ENCODE results near the gene UGT2B10. TPM values are rescaled to one million over a fixed set of nuclear protein-coding genes. Genes with fewer than 3 reads are reported as not detected.
A peak's percentile ranks its signal among the peaks of the same experiment; 100 is the strongest.

Gene UGT2B10
- total and polyA plus RNA-seq, 2 of the 13 experiments (the other 11 are each of a cell fraction or from before 2014, with no cell fraction given), result 107 to 148 TPM

DNA sequence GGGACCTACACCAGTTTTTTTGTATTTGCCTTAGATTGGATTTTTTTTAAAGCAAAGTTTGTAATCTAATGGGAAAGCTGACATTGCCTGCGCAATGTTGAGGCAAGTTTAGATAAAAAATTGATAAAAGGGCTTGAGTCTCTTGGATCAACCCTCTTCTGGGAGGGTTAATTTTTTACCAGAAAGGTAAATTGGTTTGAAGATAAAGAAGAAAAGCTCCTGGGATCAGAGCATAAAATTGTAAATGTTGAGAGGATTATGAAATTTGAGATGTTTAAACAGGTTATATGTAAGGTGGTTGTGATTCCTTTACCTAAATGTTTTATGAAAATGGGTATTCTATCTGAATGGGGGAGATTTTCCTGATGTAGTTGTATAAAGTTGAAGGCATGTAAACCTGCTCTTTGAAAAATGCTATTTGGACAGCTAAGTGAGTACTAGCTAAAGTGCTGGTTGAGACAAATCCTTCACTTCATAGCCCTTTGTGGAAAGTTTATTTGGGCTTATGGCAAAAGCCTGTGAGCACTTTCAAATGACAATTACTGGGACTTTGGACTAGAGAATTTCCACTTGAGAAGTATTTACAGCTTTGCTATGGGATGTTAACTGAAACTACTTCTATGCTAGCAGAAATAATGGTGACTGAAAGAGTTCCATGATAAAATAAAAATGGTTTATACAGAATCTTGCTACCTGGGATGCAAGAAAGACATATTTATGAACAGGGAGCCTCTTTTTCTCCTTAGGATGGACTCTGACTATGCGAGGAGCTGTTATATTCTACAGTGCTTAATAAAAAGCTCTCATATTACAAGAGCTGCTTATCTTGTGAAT is 56.2 kb downstream of the UGT2B10 start (continued):
- TF ChIP-seq EHMT2 (IDR thresholded peaks at IDR 0.05; ENCODE audit: borderline replicate concordance, low read depth, low read length) (peak; percentile 75), SALL1 (CRISPR knock-in tag; IDR thresholded peaks at IDR 0.05) (0 out of 2 replicates have a peak, but pooled peaks have one; percentile 26), MTF1 (CRISPR knock-in tag; IDR thresholded peaks at IDR 0.05) (no peak), NKX3-1 (CRISPR knock-in tag; IDR thresholded peaks at IDR 0.05) (0 out of 2 replicates have a peak, but pooled peaks have one; percentile 46), NR2F6 (IDR thresholded peaks at IDR 0.05) (peak; percentile 53), NR2F6 (CRISPR knock-in tag; IDR thresholded peaks at IDR 0.05) (no peak), SSRP1 (CRISPR knock-in tag; IDR thresholded peaks at IDR 0.05) (peak; percentile 16; the same call in 1 of the 2 replicates), ZNF260 (CRISPR knock-in tag; IDR thresholded peaks at IDR 0.05; ENCODE audit: borderline replicate concordance, low read depth) (no peak), CBFB (CRISPR knock-in tag; IDR thresholded peaks at IDR 0.05) (no peak), ZNF253 (CRISPR knock-in tag; IDR thresholded peaks at IDR 0.05; ENCODE audit: borderline replicate concordance) (no peak), ZNF546 (CRISPR knock-in tag; conservative IDR thresholded peaks at IDR 0.05) (no peak), TARDBP (CRISPR knock-in tag; IDR thresholded peaks at IDR 0.05) (peak; percentile 37; the same call in 1 of the 2 replicates), ZNF563 (CRISPR knock-in tag; IDR thresholded peaks at IDR 0.05) (no peak), ZNF326 (CRISPR knock-in tag; IDR thresholded peaks at IDR 0.05; ENCODE audit: borderline replicate concordance) (no peak), GATA4 (IDR thresholded peaks at IDR 0.05; ENCODE audit: borderline replicate concordance, low read depth) (peak; percentile 87; the same call in 1 of the 2 replicates), ZNF235 (CRISPR knock-in tag; IDR thresholded peaks at IDR 0.05; ENCODE audit: borderline replicate concordance) (no peak), HCFC1 (IDR thresholded peaks at IDR 0.05; ENCODE audit: low read depth, low read length) (no peak), FOXJ3 (CRISPR knock-in tag; IDR thresholded peaks at IDR 0.05; ENCODE audit: borderline replicate concordance) (peak; percentile 18; the same call in 1 of the 2 replicates), HNRNPLL (IDR thresholded peaks at IDR 0.05; ENCODE audit: low read depth, low read length, poor library complexity, severe bottlenecking) (no peak), ZNF446 (CRISPR knock-in tag; IDR thresholded peaks at IDR 0.05) (no peak), ELF4 (CRISPR knock-in tag; IDR thresholded peaks at IDR 0.05; ENCODE audit: borderline replicate concordance) (no peak), ZNF468 (CRISPR knock-in tag; IDR thresholded peaks at IDR 0.05) (no peak)
- TF ChIP-seq, protein P1, sequence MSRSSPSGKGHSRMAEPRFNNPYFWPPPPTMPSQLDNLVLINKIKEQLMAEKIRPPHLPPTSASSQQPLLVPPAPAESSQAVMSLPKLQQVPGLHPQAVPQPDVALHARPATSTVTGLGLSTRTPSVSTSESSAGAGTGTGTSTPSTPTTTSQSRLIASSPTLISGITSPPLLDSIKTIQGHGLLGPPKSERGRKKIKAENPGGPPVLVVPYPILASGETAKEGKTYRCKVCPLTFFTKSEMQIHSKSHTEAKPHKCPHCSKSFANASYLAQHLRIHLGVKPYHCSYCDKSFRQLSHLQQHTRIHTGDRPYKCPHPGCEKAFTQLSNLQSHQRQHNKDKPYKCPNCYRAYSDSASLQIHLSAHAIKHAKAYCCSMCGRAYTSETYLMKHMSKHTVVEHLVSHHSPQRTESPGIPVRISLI (CRISPR knock-in tag; IDR thresholded peaks at IDR 0.05; ENCODE audit: borderline replicate concordance), result peak; percentile 76; the same call in 1 of the 2 replicates
- TF ChIP-seq, protein P2, sequence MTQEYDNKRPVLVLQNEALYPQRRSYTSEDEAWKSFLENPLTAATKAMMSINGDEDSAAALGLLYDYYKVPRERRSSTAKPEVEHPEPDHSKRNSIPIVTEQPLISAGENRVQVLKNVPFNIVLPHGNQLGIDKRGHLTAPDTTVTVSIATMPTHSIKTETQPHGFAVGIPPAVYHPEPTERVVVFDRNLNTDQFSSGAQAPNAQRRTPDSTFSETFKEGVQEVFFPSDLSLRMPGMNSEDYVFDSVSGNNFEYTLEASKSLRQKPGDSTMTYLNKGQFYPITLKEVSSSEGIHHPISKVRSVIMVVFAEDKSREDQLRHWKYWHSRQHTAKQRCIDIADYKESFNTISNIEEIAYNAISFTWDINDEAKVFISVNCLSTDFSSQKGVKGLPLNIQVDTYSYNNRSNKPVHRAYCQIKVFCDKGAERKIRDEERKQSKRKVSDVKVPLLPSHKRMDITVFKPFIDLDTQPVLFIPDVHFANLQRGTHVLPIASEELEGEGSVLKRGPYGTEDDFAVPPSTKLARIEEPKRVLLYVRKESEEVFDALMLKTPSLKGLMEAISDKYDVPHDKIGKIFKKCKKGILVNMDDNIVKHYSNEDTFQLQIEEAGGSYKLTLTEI (CRISPR knock-in tag; conservative IDR thresholded peaks at IDR 0.05), result no peak
